Measurements from ENCODE around the gene SORCS2.

- no peak for TF ChIP-seq CTCF (IDR thresholded peaks at IDR 0.05)
- TF ChIP-seq POLR2A (IDR thresholded peaks at IDR 0.05) = no peak
These were observed 34.7 kb upstream of the SORCS2 start for GRCh38 chr4:7157666-7158065.

Measured in esophagus squamous epithelium (tissue), 4 donors.